Left ventricle myocardium inferior (tissue), 1 donor: ENCODE measurements around the gene RBM4B. TPM values are rescaled to one million over a fixed set of nuclear protein-coding genes. Genes with fewer than 3 reads are reported as not detected.
A peak's percentile ranks its signal among the peaks of the same experiment; 100 is the strongest.

Experiments
- DNase-seq: peaks from one replicate; pipeline ENCODE4 v3.0.0-alpha.2; 2020
- H3K27ac ChIP-seq: fragments of 200-600 bp; replicated peaks from 2 replicates; pipeline ENCODE4 v1.8.0; 2021
- H3K27me3 ChIP-seq: fragments of 200-600 bp; 2 replicates; pipeline ENCODE4 v1.8.0; 2021; ENCODE audit warnings: low read depth
- H3K36me3 ChIP-seq: fragments of 200-600 bp; 2 replicates; pipeline ENCODE4 v1.8.0; 2021
- H3K4me1 ChIP-seq: fragments of 200-600 bp; 2 replicates; pipeline ENCODE4 v1.8.0; 2021
- H3K4me3 ChIP-seq: fragments of 200-600 bp; 2 replicates; pipeline ENCODE4 v1.8.0; 2021; ENCODE audit warnings: mild to moderate bottlenecking, moderate library complexity
- H3K9me3 ChIP-seq: fragments of 200-600 bp; replicated peaks from 2 replicates; pipeline ENCODE4 v1.8.0; 2021
- CTCF ChIP-seq: fragments of 200-600 bp; IDR thresholded peaks from 2 replicates; pipeline ENCODE4 v1.8.0; 2021; ENCODE audit warnings: antibody characterized with exemption, mild to moderate bottlenecking, borderline replicate concordance
- intact Hi-C: fragments of 100-400 bp; cut with micrococcal nuclease; formaldehyde crosslinking; loops from one replicate; pipeline ENCODE4 v1.11.0; 2022
- total RNA-seq: library from RNA; stranded (reverse); fragmentation: NEBNext Ultra II Directional; extraction: Animal tissue kit (Norgen Biotek cat#: 25700); gene quantifications from one replicate; pipeline ENCODE4 v1.2.1, GENCODE V29; 2021
- donor health status: DM: no; HTN: yes; CAD: no; lungs with severe emphysema.

The RBM4B gene
- total RNA-seq, 1 donor from 2014 or later = 11.8 TPM

DNA sequence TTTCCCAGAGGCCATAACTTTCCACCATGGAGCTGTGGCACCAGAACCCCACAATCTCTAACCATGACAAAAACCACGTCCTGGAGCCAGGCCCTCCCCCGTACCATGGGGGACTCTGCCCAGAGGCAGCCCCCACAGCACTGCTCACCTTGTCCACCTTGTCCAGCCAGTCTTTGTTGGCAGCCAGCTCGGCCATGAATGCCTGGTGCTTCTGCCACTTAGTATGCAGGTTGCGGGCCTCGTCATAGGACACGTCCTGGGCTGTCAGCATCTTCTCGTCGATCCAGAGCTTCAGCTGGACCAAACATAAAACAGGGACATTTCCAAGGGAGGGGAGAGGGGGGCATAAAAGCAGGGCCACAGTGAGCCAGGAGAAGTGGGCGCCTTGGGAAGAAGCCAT is 20.8 kb upstream of the RBM4B start:
- Histone ChIP-seq H3K36me3 (no peaks in the 10 kb centered on the region), H3K9me3 (peaks cover 18% of the 10 kb centered on the region), H3K27ac (no peak overlapping the region), H3K27me3 (no peaks in the 10 kb centered on the region), H3K4me3 (no peak overlapping the region), H3K4me1 (peaks cover 8% of the 10 kb centered on the region)
- no peak for DNase-seq
- intact Hi-C loops = no loop called here
- no peak for TF ChIP-seq CTCF

GRCh38 chr11:66697988-66698387 is 20.3 kb upstream of the RBM4B start:
- Histone ChIP-seq H3K9me3 (peaks cover 18% of the 10 kb centered on the region), H3K4me3 (no peak overlapping the region), H3K27ac (no peak overlapping the region), H3K4me1 (peaks cover 8% of the 10 kb centered on the region), H3K36me3 (no peaks in the 10 kb centered on the region), H3K27me3 (no peaks in the 10 kb centered on the region)
- intact Hi-C loops = no loop called here
- TF ChIP-seq CTCF = no peak
- DNase-seq = no peak

- peaks cover 18% of the 10 kb centered on the region for H3K9me3 ChIP-seq
- H3K36me3 ChIP-seq = no peaks in the 10 kb centered on the region
- TF ChIP-seq CTCF = no peak
- no peaks in the 10 kb centered on the region for H3K27me3 ChIP-seq
- peaks cover 8% of the 10 kb centered on the region for H3K4me1 ChIP-seq
- intact Hi-C loops = no loop called here
- H3K27ac ChIP-seq = no peak overlapping the region
- no peak for DNase-seq
- H3K4me3 ChIP-seq = no peak overlapping the region
Measured at GRCh38 chr11:66696146-66696545, 18.5 kb upstream of the RBM4B start.

DNA sequence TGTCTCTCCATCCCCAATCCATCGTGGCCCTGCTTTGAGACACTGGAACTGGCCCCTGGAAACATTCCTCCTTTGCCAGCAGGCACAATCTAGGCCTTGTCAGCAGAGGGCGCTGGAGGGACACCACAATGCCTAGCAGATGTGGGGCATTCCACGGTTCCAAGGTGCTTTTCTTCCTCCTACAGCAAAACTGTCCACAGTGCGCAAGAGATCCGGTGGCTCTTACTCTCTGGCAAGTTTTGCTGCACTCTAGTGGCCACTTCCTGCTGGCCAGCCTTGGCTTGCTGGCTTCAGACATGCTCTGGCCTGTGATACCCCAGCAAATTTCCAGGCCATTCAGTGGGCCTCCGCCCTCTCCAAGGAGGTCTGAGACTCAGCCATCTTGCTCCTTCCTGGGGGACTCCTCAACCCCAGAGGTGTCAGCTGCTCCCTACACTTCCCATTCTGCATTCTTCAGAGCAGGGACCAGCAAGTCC is 17.1 kb upstream of the RBM4B start:
- TF ChIP-seq CTCF = peak; percentile 92
- DNase-seq = peak; percentile 81
- intact Hi-C loops = loop anchor here (2.0 kb wide), 1 partner anchor 140 kb away; no protein-coding TSS in a partner anchor
- H3K4me3 ChIP-seq = no peak overlapping the region
- no peak overlapping the region for H3K27ac ChIP-seq
- no peaks in the 10 kb centered on the region for H3K27me3 ChIP-seq
- H3K36me3 ChIP-seq = no peaks in the 10 kb centered on the region
- H3K9me3 ChIP-seq = peaks cover 9% of the 10 kb centered on the region
- H3K4me1 ChIP-seq = peaks cover 8% of the 10 kb centered on the region

- no peak for TF ChIP-seq CTCF
- no peak overlapping the region for H3K27ac ChIP-seq
- H3K36me3 ChIP-seq = no peaks in the 10 kb centered on the region
- H3K9me3 ChIP-seq = peaks cover 1% of the 10 kb centered on the region
- no peaks in the 10 kb centered on the region for H3K27me3 ChIP-seq
- H3K4me1 ChIP-seq = peaks cover 8% of the 10 kb centered on the region
- intact Hi-C loops = loop anchor here (2.0 kb wide), 1 partner anchor 141 kb away; no protein-coding TSS in a partner anchor
- H3K4me3 ChIP-seq = no peak overlapping the region
- DNase-seq = no peak
Measured at GRCh38 chr11:66694056-66694410, 16.3 kb upstream of the RBM4B start.
